GM12878 (cell line): ENCODE results near the gene ITLN1. TPM values are rescaled to one million over a fixed set of nuclear protein-coding genes. Genes with fewer than 3 reads are reported as not detected.

ENCODE experiments used
- ATAC-seq: fragments of 200-7000 bp; cut with Tn5 transposase; 3 replicates; pipeline ENCODE4 v1.9.1; 2020; ENCODE audit warnings: mild to moderate bottlenecking, moderate library complexity
- BruUV-seq: library from RNA; stranded (reverse); fragments of 400-500 nt; replicated peaks from 2 replicates; lab custom pipeline; 2021; lab: Mats Ljungman, UMichigan
- CTCF ChIA-PET: fragments of 300-600 bp; sonication (Branson Sonifier 250); formaldehyde crosslinking; extraction: SDS; loops from one replicate; lab custom pipeline; 2021; ENCODE audit warnings: inconsistent platforms; lab: Yijun Ruan, JAX
- POLR2A ChIA-PET: fragments of 350-600 bp; formaldehyde crosslinking; extraction: SDS; loops from one replicate; lab custom pipeline; 2021; ENCODE audit warnings: inconsistent platforms; lab: Charles Lee
- RAD21 ChIA-PET: fragments of 300-600 bp; sonication (Branson Sonifier 250); formaldehyde crosslinking; loops from one replicate; lab custom pipeline; 2023; ENCODE audit warnings: antibody characterized with exemption; ENCODE audit not compliant: unreplicated experiment; lab: Charles Lee
- SMC1A ChIA-PET: fragments of 300-600 bp; sonication (Branson Sonifier 250); formaldehyde crosslinking; loops from one replicate; lab custom pipeline; 2023; ENCODE audit not compliant: unreplicated experiment, uncharacterized antibody; lab: Charles Lee
- DNase-seq: peaks from one replicate; pipeline ENCODE4 v3.0.0-alpha.2; 2011; ENCODE audit warnings: low read depth, low spot score
- FAIRE-seq: peaks from 3 replicates; lab custom pipeline; 2011; peaks lifted over from hg19 to GRCh38; lab: Jason Lieb, UNC
- H2AFZ ChIP-seq: 2 replicates; pipeline ENCODE4 v1.6.0; 2011; ENCODE audit warnings: low read depth, low read length, control low read depth; ENCODE audit not compliant: control insufficient read depth
- H3K27ac ChIP-seq: 2 replicates; pipeline ENCODE4 v1.5.1; 2011; ENCODE audit warnings: control low read depth; ENCODE audit not compliant: control insufficient read depth, insufficient read depth
- H3K27me3 ChIP-seq, 2 experiments: replicated peaks in 1 of 2; 2 replicates each; pipeline versions ENCODE4 v1.6.0 to v1.6.1; 2011; ENCODE audit warnings: low read length in 1 of 2; ENCODE audit not compliant: control insufficient read depth in 2 of 2, insufficient read depth in 2 of 2
- H3K36me3 ChIP-seq, 2 experiments: 2 replicates each; pipeline ENCODE4 v1.5.1; 2011; ENCODE audit warnings: low read length in 1 of 2; ENCODE audit not compliant: control insufficient read depth in 2 of 2, insufficient read depth in 2 of 2
- H3K4me1 ChIP-seq: 2 replicates; pipeline ENCODE4 v1.6.1; 2011; ENCODE audit warnings: mild to moderate bottlenecking, low read length, moderate library complexity, mixed read lengths; ENCODE audit not compliant: control insufficient read depth, insufficient read depth
- H3K4me2 ChIP-seq: 2 replicates; pipeline ENCODE4 v1.6.0; 2011; ENCODE audit warnings: control low read depth; ENCODE audit not compliant: control insufficient read depth, insufficient read depth
- H3K4me3 ChIP-seq: fragments of 200-600 bp; sonication (generic); 2 replicates; pipeline ENCODE4 v1.5.1; 2016
- H3K79me2 ChIP-seq: 2 replicates; pipeline ENCODE4 v1.6.0; 2011; ENCODE audit warnings: low read length; ENCODE audit not compliant: control insufficient read depth, insufficient read depth
- H3K9ac ChIP-seq: 2 replicates; pipeline ENCODE4 v1.8.0; 2011; ENCODE audit warnings: low read length, control low read depth, mixed read lengths; ENCODE audit not compliant: control insufficient read depth, insufficient read depth
- H3K9me3 ChIP-seq: replicated peaks from 3 replicates; pipeline ENCODE4 v1.5.1; 2011; ENCODE audit warnings: mild to moderate bottlenecking, low read length; ENCODE audit not compliant: control insufficient read depth, insufficient read depth
- H4K20me1 ChIP-seq: 2 replicates; pipeline ENCODE4 v1.6.0; 2011; ENCODE audit not compliant: control insufficient read depth, insufficient read depth
- DPF2 ChIP-seq: fragments of 450-650 bp; IDR thresholded peaks from 2 replicates; pipeline ENCODE4 v1.6.1; 2017; ENCODE audit warnings: mild to moderate bottlenecking
- EP300 ChIP-seq, 2 experiments: fragments of 150-350 bp in 1 of 2; IDR thresholded peaks; 2 replicates each; pipeline ENCODE4 v1.6.1; 2011 to 2012; ENCODE audit warnings: low read depth in 2 of 2, low read length in 2 of 2, borderline replicate concordance in 1 of 2, improper control_type of control experiment in 1 of 2, inconsistent platforms in 1 of 2; ENCODE audit not compliant: control insufficient read depth in 1 of 2
- IRF5 ChIP-seq: fragments of 450-650 bp; IDR thresholded peaks from 2 replicates; pipeline ENCODE4 v1.6.1; 2017; ENCODE audit warnings: borderline replicate concordance
- MYB ChIP-seq: fragments of 150-350 bp; IDR thresholded peaks from 2 replicates; pipeline ENCODE4 v1.6.1; 2014; ENCODE audit warnings: mild to moderate bottlenecking, low read depth, low read length, borderline replicate concordance
- NRF1 ChIP-seq: conservative IDR thresholded peaks from 2 replicates; pipeline ENCODE4 v1.6.1; 2011; ENCODE audit warnings: mild to moderate bottlenecking, low read depth, low read length, improper control_type of control experiment
- PAX8 ChIP-seq: fragments of 450-650 bp; IDR thresholded peaks from 2 replicates; pipeline ENCODE4 v1.6.1; 2017; ENCODE audit warnings: mild to moderate bottlenecking, moderate library complexity
- POLR2AphosphoS2 ChIP-seq: IDR thresholded peaks from 2 replicates; pipeline ENCODE4 v1.6.1; 2011; ENCODE audit warnings: low read depth, mild to moderate bottlenecking, low read length, improper control_type of control experiment, moderate library complexity
- PRDM15 ChIP-seq: fragments of 450-650 bp; formaldehyde crosslinking; IDR thresholded peaks from 2 replicates; pipeline ENCODE4 v1.4.0; 2020; ENCODE audit warnings: mild to moderate bottlenecking, moderate library complexity
- RUNX3 ChIP-seq: IDR thresholded peaks from 2 replicates; pipeline ENCODE4 v1.6.1; 2012; ENCODE audit warnings: low read length, inconsistent platforms
- SMAD1 ChIP-seq: fragments of 450-650 bp; IDR thresholded peaks from 2 replicates; pipeline ENCODE4 v1.6.1; 2018; ENCODE audit warnings: mild to moderate bottlenecking, low read depth; ENCODE audit not compliant: partially characterized antibody
- SPI1 ChIP-seq: IDR thresholded peaks from 2 replicates; pipeline ENCODE4 v1.6.1; 2011; ENCODE audit warnings: low read depth, mild to moderate bottlenecking, low read length, moderate library complexity, borderline replicate concordance; ENCODE audit not compliant: insufficient read depth
- USF2 ChIP-seq: IDR thresholded peaks from 2 replicates; pipeline ENCODE4 v1.6.1; 2011; ENCODE audit warnings: low read depth, low read length, improper control_type of control experiment, borderline replicate concordance
- ZNF592 ChIP-seq: fragments of 450-650 bp; IDR thresholded peaks from 2 replicates; pipeline ENCODE4 v1.6.1; 2017; ENCODE audit warnings: mild to moderate bottlenecking, moderate library complexity
- ZSCAN29 ChIP-seq: fragments of 450-650 bp; IDR thresholded peaks from 2 replicates; pipeline ENCODE4 v1.6.1; 2017; ENCODE audit warnings: mild to moderate bottlenecking, moderate library complexity
- WGBS: methylation state at CpG from one replicate; pipeline ENCODE4 v1.1.6; 2016; ENCODE audit warnings: low lambda C conversion rate; ENCODE audit not compliant: insufficient replicate concordance, insufficient coverage; ENCODE audit errors: missing lambda C conversion rate; 5-methylcytosine and 5-hydroxymethylcytosine counted together
- in situ Hi-C: fragments of 300-500 bp; cut with MboI; formaldehyde crosslinking; loops from 9 replicates; pipeline ENCODE4 v1.14.3; 2018; ENCODE audit warnings: mixed read lengths
- intact Hi-C: fragments of 100-400 bp; cut with micrococcal nuclease; formaldehyde crosslinking; loops from one replicate; pipeline ENCODE4 v1.14.2; 2022; ENCODE audit not compliant: unreplicated experiment
- polyA plus RNA-seq, 11 experiments: library from polyadenylated mRNA; depleted of rRNA in 4 of 11; unstranded in 6 of 11; stranded (reverse) in 5 of 11; fragments of >200 nt; fragmentation: Nextera tagmentation in 4 of 11; fragmentation: Illumina TruSeq in 1 of 11; extraction: Ambion mirVana in 4 of 11; extraction: Trizol in 1 of 11; gene quantifications; 1 replicate in 1 of 11; 2 replicates in 10 of 11; pipeline versions ENCODE4 v1.2.1 to v1.2.3, GENCODE V29; 2011 to 2016; ENCODE audit warnings: inconsistent platforms in 2 of 11, missing spikeins in 2 of 11, low read depth in 1 of 11
- total RNA-seq, 4 experiments: library from RNA; depleted of rRNA in 3 of 4; stranded (reverse); fragments of >200 nt in 3 of 4; fragmentation: Illumina TruSeq in 1 of 4; extraction: Trizol in 1 of 4; gene quantifications; 2 replicates each; pipeline versions ENCODE4 v1.2.1 to v1.2.3, GENCODE V29; 2013 to 2021

Gene ITLN1
- total and polyA plus RNA-seq, 10 of the 15 experiments (the other 5 are each of a cell fraction or from before 2014, with no cell fraction given), result not detected

- ChIA-PET CTCF (interaction anchor here (1.5 kb wide), 1 partner anchor 46 kb away, joined by 3 read pairs; no protein-coding TSS in a partner anchor), RAD21 (no interaction called here), POLR2A (no interaction called here), SMC1A (interaction anchor here (0.9 to 1.6 kb wide), 2 partner anchors 12 to 179 kb away, joined by 3 to 4 read pairs; no protein-coding TSS in a partner anchor)
- FAIRE-seq, result no peak
- BruUV-seq, result no TSS peak
- in situ Hi-C loops (no loop called here), intact Hi-C loops (no loop called here)
- no peaks in the 10 kb centered on the region for H4K20me1 ChIP-seq
- no peak overlapping the region for H2AFZ ChIP-seq
- no peak for DNase-seq
- no peaks in the 10 kb centered on the region for H3K36me3 ChIP-seq
- 45% methylated on average over 4 of the region's 4 CpGs for WGBS
- no peak overlapping the region for H3K9ac ChIP-seq
- no peaks in the 10 kb centered on the region for H3K79me2 ChIP-seq
- no peaks in the 10 kb centered on the region for H3K27me3 ChIP-seq
- no peak for ATAC-seq
- H3K4me2 ChIP-seq, result no peak overlapping the region
- no peaks in the 10 kb centered on the region for H3K4me1 ChIP-seq
- no peak overlapping the region for H3K4me3 ChIP-seq
- H3K9me3 ChIP-seq, result no peaks in the 10 kb centered on the region
- H3K27ac ChIP-seq, result no peak overlapping the region
- no peak for TF ChIP-seq NRF1
- TF ChIP-seq EP300 (IDR thresholded peaks at IDR 0.05; ENCODE audit: borderline replicate concordance in 1 of 2, control insufficient read depth in 1 of 2, low read depth in 2 of 2, low read length in 2 of 2), result no peak
- TF ChIP-seq POLR2AphosphoS2, result no peak
- TF ChIP-seq ZNF592, result no peak
- TF ChIP-seq PRDM15, result no peak
- TF ChIP-seq MYB, result no peak
- no peak for TF ChIP-seq SPI1
- no peak for TF ChIP-seq USF2
- no peak for TF ChIP-seq PAX8
- no peak for TF ChIP-seq ZSCAN29
- no peak for TF ChIP-seq DPF2
- no peak for TF ChIP-seq RUNX3
- TF ChIP-seq SMAD1, result no peak
- TF ChIP-seq IRF5, result no peak
These were observed 20.6 kb upstream of the ITLN1 start for GRCh38 chr1:160905617-160905989.
